ENCODE data around the gene ADCYAP1R1. TPM values are rescaled to one million over a fixed set of nuclear protein-coding genes. Genes with fewer than 3 reads are reported as not detected.

ADCYAP1R1 gene
- total RNA-seq, 1 experiment from 2014 or later = not detected

DNA sequence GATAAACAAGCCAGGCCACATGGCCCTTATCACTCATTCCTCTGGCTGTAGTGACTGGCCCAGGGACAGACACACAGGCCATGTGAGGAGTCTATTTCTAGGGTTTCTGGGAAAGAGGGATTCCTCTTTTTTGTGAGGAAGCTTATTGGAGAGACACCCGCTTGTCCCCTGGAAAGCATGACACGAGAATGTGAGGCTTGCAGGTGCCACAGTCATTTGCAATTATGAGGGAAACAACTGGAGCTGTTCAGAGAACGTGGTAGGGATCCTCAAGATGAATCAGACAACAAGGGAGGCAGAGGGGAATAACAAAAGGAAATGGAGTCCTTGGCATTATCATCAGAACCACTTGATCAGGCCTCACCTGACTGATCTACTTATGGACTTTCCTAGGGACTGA is 64.5 kb downstream of the ADCYAP1R1 start:
- DNase-seq (ENCODE audit: unreplicated experiment) = no peak
- no peaks in the 10 kb centered on the region for H3K4me1 Mint-ChIP-seq (ENCODE audit: insufficient read depth, unreplicated experiment)
- no peak overlapping the region for H3K27ac Mint-ChIP-seq (ENCODE audit: low read depth, unreplicated experiment)
- no peaks in the 10 kb centered on the region for H3K9me3 Mint-ChIP-seq (ENCODE audit: unreplicated experiment)
- peaks cover 53% of the 10 kb centered on the region for H3K27me3 Mint-ChIP-seq (ENCODE audit: insufficient read depth, unreplicated experiment)
- POLR2A ChIA-PET = no interaction called here
- BruUV-seq (replicated peaks) = no TSS peak
- TF ChIP-seq, protein P1, sequence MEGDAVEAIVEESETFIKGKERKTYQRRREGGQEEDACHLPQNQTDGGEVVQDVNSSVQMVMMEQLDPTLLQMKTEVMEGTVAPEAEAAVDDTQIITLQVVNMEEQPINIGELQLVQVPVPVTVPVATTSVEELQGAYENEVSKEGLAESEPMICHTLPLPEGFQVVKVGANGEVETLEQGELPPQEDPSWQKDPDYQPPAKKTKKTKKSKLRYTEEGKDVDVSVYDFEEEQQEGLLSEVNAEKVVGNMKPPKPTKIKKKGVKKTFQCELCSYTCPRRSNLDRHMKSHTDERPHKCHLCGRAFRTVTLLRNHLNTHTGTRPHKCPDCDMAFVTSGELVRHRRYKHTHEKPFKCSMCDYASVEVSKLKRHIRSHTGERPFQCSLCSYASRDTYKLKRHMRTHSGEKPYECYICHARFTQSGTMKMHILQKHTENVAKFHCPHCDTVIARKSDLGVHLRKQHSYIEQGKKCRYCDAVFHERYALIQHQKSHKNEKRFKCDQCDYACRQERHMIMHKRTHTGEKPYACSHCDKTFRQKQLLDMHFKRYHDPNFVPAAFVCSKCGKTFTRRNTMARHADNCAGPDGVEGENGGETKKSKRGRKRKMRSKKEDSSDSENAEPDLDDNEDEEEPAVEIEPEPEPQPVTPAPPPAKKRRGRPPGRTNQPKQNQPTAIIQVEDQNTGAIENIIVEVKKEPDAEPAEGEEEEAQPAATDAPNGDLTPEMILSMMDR (IDR thresholded peaks at IDR 0.05; ENCODE audit: unreplicated experiment) = no peak
- intact Hi-C loops (cut with micrococcal nuclease) = no loop called here
- no peaks in the 10 kb centered on the region for H3K36me3 Mint-ChIP-seq (ENCODE audit: insufficient read depth, unreplicated experiment)
- no peak overlapping the region for H3K4me3 Mint-ChIP-seq (ENCODE audit: unreplicated experiment)
- CTCF ChIA-PET = interaction anchor here (0.6 to 0.7 kb wide), 3 partner anchors 131 to 811 kb away, joined by 3 to 4 read pairs (median 3); no protein-coding TSS in a partner anchor

- DNase-seq (ENCODE audit: unreplicated experiment) = no peak
- Mint-ChIP-seq H3K36me3 (ENCODE audit: insufficient read depth, unreplicated experiment) (no peaks in the 10 kb centered on the region), H3K9me3 (ENCODE audit: unreplicated experiment) (no peaks in the 10 kb centered on the region), H3K4me3 (ENCODE audit: unreplicated experiment) (no peak overlapping the region), H3K4me1 (ENCODE audit: insufficient read depth, unreplicated experiment) (peaks cover 6% of the 10 kb centered on the region), H3K27me3 (ENCODE audit: insufficient read depth, unreplicated experiment) (peaks cover 53% of the 10 kb centered on the region), H3K27ac (ENCODE audit: low read depth, unreplicated experiment) (no peak overlapping the region)
- TF ChIP-seq, protein P1 (IDR thresholded peaks at IDR 0.05; ENCODE audit: unreplicated experiment) = no peak
- intact Hi-C loops (cut with micrococcal nuclease) = no loop called here
- no TSS peak for BruUV-seq (replicated peaks)
- CTCF ChIA-PET = interaction anchor here (0.6 to 19.7 kb wide), 7 partner anchors 13 to 625 kb away, joined by 3 to 743 read pairs (median 4); no protein-coding TSS in a partner anchor
- POLR2A ChIA-PET = no interaction called here
These were observed 67.1 kb downstream of the ADCYAP1R1 start for GRCh38 chr7:31119249-31119648.

DNA sequence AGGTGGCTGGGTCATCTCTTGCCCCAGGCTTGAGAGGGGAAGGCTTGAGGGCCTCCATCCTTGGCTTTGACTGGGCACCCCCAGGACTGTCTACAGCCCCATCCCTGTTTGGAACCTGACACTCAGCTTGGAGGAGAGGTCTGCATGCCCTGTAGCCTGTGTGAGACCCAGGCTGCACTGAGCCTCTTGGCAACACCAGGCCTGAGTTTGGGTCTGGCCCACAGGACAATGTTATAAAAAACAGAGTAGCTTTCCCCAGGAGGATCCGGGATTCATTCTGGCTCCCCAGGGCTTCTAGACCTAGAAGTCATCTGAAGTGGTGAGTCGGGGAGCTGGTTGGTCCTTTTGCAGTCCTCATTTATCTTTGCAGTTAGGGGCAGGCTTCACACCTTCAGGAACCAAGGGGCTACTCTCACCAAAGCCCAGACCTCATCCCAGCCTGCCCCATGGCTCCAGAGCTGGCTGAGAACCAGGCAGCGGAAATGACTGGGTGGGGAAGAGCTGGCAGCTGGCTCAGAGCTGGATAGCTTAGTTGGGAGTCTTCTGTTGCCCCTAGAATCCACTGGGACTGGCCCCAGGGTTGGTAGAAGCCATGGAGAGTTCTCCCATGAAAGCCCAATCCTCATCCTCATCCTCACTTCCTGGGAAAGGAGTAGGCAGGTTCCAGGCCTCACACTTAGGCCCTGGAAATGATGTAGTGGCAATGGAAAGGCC is 68.8 kb downstream of the ADCYAP1R1 start:
- H3K27ac Mint-ChIP-seq (ENCODE audit: low read depth, unreplicated experiment) = no peak overlapping the region
- CTCF ChIA-PET = interaction anchor here (0.7 to 19.7 kb wide), 18 partner anchors 7 to 512 kb away, joined by 3 to 743 read pairs (median 8); no protein-coding TSS in a partner anchor
- TF ChIP-seq, protein P1 (IDR thresholded peaks at IDR 0.05; ENCODE audit: unreplicated experiment) = no peak
- H3K27me3 Mint-ChIP-seq (ENCODE audit: insufficient read depth, unreplicated experiment) = peaks cover 40% of the 10 kb centered on the region
- peaks cover 6% of the 10 kb centered on the region for H3K4me1 Mint-ChIP-seq (ENCODE audit: insufficient read depth, unreplicated experiment)
- intact Hi-C loops (cut with micrococcal nuclease) = no loop called here
- POLR2A ChIA-PET = interaction anchor here (2.4 kb wide), 1 partner anchor 137 kb away, joined by 16 read pairs; no protein-coding TSS in a partner anchor
- H3K36me3 Mint-ChIP-seq (ENCODE audit: insufficient read depth, unreplicated experiment) = no peaks in the 10 kb centered on the region
- no peak overlapping the region for H3K4me3 Mint-ChIP-seq (ENCODE audit: unreplicated experiment)
- DNase-seq (ENCODE audit: unreplicated experiment) = no peak
- no TSS peak for BruUV-seq (replicated peaks)
- H3K9me3 Mint-ChIP-seq (ENCODE audit: unreplicated experiment) = no peaks in the 10 kb centered on the region

DNA sequence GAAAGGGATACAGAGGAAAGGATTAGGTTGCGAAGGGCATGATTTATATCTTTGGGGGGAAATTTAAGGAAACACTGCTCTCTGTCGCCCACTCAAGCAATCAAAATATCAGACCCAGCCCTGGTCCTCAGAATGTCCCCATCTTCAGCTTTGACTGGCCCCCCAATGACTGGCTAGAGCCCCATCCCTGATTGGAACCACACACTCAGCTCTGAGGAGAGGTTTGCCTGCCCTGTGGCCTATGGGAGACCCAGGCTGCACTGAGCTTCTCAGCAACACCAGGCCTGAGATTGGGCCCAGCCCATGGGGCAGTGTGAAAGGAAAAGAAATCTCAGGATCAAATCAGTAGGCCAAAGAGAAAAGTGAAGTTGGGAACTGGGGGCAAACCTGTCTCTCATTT is 69.5 kb downstream of the ADCYAP1R1 start:
- Mint-ChIP-seq H3K9me3 (ENCODE audit: unreplicated experiment) (no peaks in the 10 kb centered on the region), H3K4me3 (ENCODE audit: unreplicated experiment) (no peak overlapping the region), H3K27me3 (ENCODE audit: insufficient read depth, unreplicated experiment) (peaks cover 38% of the 10 kb centered on the region), H3K27ac (ENCODE audit: low read depth, unreplicated experiment) (no peak overlapping the region), H3K36me3 (ENCODE audit: insufficient read depth, unreplicated experiment) (no peaks in the 10 kb centered on the region), H3K4me1 (ENCODE audit: insufficient read depth, unreplicated experiment) (peaks cover 6% of the 10 kb centered on the region)
- intact Hi-C loops (cut with micrococcal nuclease) = no loop called here
- ChIA-PET POLR2A (interaction anchor here (1.2 to 2.4 kb wide), 2 partner anchors 136 to 138 kb away, joined by 3 to 16 read pairs; no protein-coding TSS in a partner anchor), CTCF (interaction anchor here (0.7 to 19.7 kb wide), 46 partner anchors 8 to 1198 kb away, joined by 3 to 743 read pairs (median 6); no protein-coding TSS in a partner anchor)
- TF ChIP-seq, protein P1 (IDR thresholded peaks at IDR 0.05; ENCODE audit: unreplicated experiment) = no peak
- DNase-seq (ENCODE audit: unreplicated experiment) = no peak
- no TSS peak for BruUV-seq (replicated peaks)
